Measurements from ENCODE around the gene RNLS.
"Not testable (repeated sequence)": the region's sequence is repeated elsewhere in the genome, so short reads cannot be mapped to it uniquely, and the experiment has no call there.

RNLS gene

DNA sequence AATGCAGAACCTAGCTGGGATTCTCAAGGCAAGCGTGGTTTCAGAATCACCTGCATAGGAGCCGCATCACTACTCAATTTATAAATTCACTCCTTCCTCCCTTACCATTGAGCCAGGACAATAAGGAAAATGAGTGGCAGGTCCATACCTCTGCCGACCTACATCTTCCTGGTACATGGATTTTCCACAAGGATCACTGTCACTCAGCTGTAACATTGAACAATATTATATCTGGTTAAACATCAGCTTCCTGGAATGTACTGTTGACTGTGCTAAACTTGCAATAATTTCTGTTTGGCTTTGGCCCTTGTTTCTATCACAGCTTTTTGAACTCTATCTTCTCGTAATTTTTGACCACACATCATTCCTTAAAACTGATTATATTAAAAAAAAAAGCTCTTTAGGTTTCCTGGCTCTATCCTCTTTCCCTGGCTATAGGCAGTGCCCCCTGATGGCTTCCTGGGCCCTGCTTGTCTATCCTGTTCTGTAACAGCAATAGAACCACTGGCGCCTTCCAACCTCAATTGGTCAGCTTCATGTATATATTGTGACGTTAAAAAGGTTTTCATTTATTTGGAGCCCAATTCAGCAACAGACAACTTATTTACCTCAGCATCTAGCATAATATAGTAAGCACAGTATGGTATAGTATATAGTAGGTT is 59.2 kb downstream of the RNLS start:
- DNase-seq (ENCODE audit: low spot score): no peak

DNA sequence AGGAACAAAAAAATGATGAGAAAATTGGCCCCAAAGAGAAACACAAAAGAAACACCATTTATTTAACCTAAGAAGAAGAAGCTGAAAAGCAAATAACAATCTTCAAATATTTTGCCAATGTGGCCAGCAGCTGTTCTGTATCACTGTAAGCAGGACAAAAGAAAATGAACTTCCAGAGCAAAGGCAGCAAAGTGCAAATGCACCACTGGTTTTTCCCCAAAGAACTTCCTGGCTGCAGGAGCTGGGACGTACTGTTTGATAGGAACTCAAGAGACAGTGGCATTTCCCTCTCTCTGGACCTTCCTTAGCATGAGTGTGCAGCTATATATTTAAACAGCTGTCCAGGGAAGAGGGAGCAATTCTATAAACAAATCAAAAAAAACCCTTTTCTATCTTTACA is 60.4 kb downstream of the RNLS start:
- DNase-seq (ENCODE audit: low spot score): no peak

DNA sequence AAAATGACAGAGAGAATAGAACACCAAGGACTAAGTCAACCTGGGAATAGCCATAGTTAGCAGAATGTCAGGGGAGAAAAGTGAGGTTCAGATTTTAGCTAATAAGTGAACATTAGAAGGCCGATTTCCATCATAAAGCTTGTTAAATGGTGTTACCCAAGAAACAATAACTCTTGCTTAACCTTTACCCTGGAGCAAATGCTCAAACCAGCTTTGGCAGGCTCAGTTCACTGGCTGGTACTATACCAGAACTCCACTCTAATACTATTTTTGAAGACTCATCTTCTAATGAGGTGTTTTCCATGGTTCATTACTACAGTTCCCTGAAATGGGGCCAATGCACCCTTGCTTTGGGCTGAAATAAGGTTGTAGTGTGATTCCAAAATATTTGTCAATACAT is 61.3 kb downstream of the RNLS start:
- no peak for DNase-seq (ENCODE audit: low spot score)

DNA sequence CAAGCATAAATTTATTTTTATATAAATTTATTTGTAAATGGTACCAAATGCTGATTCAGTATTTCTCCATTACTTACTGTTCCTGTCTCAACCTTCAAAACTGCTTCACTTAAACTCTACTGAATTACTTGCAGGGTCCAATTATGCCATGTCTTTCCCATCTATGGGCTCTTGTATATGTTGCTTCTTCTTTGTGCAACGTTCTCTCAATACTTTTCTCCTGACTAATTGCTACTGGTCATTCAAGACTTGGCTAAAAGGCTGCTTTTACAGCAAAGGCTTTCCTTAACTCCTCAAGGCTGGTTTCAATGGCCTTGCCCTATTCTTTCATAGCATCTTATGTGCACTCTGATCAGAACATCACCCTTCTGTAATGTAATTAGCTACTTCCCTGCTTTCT is 67.9 kb downstream of the RNLS start:
- DNase-seq (ENCODE audit: low spot score): no peak

DNA sequence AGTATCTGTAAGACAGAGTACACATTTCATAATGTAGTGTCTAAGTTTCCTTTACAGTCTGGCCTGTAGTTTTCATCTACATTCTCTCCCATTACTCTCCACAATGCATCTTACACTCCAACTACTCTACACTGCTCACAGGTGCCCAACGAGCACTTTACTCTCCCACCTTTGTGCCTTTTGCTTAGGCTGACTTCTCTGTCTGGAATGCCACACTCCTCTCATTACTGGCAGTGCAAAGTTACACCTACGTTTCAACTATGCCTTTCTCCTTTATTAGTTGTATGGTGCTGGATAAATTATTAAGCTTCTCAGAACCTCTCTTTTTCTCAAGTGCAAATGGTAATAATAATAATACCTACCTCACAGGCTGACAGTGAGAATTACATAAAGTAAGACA is 70.5 kb downstream of the RNLS start:
- DNase-seq (ENCODE audit: low spot score): no peak

DNA sequence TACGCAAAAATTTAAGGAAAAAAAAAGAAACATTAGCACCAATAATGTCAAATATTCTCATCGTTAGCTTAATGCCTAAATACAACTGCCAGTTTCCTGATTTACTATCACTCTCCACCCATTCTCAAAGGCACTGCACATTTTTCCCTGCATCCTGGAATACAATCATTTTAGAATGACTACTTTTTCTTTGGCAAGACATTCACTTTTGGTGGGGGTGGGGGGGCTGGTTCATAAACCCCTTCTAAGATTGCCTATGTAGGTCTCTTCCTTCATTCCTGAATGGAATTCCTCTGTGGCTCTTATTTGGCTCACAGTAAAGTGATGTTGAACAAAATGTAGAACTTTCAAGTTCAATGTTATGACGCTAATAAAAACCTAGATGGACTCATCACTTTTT is 74.3 kb downstream of the RNLS start:
- no peak for DNase-seq (ENCODE audit: low spot score)

DNA sequence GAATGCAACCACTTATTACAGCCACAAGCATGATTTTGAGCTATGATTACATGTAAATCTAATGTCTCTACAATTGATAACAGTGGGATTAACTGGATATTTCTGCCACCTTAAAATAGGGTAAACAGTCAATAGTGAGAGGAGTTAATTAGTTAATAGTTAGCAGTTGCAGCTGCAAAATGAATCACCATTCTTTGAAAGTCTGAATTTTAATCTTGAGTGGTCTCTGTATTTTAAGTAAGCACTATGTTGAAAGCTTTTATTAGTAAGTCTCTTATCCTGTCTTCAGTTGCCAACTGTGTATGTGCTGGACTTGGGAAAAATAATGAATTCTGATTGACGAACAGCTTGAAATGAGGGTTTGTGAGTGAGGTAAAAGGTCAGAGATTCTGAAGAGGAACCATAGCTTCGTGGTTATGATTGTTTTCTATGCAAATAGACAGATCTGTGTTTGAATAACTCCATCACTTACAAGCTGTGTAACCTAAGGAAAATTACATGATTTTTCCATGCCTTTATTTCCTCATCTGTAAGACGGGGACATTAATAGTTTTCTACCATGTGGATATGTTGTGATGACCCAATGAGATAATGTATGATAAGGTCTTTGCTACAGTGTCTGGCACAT is 75.2 kb downstream of the RNLS start:
- DNase-seq (ENCODE audit: low spot score): no peak

DNA sequence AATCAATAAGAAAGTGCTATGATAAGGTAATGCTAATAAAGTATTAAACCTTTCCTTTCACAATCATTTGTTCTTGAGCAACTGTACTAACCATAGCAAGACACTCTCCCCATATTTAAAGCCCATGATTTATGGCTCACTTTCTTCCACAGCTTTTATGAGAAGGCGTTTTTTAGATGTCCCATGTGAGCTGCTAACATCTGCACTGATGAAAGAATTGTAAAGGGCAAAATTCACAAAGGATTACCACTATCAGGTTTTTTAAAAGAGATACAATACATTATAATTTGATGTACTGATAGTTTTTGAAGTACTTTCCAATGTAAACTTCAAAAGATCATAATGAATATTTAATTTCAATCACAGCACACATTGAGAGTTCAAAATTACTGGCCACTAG is 75.7 kb downstream of the RNLS start:
- DNase-seq (ENCODE audit: low spot score): no peak

DNA sequence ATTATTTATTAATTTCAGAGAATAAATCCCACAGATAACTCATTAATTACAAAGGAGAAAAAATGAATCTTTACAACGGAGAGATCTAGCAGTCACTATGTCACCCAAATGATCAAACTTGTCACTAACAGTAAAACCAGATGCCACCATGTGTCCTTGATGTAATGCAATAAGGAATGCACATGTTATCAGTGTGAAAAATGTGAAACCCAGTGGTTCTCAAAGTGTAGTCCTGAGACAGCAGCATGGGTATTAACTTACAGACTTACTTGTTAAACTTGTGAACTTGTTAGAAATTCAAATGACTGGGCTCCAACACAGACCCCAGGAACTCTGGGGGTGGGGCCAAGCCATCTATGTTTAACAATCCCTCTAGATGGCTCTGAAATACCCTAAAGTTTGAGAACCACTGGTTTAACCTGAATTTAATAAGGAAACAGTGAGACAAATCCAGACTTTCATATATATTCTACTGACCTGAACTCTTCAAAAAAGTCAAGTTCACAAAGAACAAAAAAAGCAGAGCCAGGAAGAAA is 77.4 kb downstream of the RNLS start:
- no peak for DNase-seq (ENCODE audit: low spot score)

DNA sequence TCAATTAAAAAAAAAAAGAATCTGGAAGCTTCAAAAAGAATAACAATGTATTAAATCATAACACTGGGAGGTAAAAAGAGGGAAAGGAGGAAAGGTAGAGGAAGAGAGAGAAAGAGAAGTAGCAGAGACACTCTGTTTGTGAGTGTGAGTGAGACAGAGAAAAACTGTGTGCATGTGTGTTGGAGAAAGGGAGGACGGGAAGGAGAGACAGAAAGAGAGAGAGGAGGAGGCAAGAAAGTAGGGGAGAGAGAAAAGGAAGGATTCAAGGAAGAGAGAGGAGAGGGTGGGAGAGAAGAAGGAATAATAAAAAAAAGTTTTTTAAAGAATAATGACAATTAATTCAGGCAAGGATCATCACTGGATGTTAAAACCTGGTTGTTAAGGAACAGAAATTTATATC is 77.9 kb downstream of the RNLS start:
- DNase-seq (ENCODE audit: low spot score): no peak

DNA sequence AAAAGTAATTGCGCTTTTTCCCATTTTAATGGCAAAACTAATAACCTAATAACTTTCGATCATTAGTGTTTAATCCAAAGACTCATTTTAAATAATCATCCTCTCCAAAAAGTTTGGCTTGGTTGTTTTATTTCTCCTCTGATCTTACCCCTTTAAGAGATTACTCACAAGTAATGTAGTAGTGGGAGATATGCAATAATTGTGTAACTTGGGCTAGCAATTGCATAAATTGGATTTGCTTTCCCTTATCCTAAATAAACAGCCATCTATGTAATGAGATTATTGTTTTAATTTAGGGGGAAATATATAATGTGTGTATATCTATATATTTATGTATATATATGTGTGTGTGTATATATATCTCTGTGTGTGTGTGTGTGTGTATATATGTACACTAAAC is 82.5 kb downstream of the RNLS start:
- DNase-seq (ENCODE audit: low spot score): no peak

DNA sequence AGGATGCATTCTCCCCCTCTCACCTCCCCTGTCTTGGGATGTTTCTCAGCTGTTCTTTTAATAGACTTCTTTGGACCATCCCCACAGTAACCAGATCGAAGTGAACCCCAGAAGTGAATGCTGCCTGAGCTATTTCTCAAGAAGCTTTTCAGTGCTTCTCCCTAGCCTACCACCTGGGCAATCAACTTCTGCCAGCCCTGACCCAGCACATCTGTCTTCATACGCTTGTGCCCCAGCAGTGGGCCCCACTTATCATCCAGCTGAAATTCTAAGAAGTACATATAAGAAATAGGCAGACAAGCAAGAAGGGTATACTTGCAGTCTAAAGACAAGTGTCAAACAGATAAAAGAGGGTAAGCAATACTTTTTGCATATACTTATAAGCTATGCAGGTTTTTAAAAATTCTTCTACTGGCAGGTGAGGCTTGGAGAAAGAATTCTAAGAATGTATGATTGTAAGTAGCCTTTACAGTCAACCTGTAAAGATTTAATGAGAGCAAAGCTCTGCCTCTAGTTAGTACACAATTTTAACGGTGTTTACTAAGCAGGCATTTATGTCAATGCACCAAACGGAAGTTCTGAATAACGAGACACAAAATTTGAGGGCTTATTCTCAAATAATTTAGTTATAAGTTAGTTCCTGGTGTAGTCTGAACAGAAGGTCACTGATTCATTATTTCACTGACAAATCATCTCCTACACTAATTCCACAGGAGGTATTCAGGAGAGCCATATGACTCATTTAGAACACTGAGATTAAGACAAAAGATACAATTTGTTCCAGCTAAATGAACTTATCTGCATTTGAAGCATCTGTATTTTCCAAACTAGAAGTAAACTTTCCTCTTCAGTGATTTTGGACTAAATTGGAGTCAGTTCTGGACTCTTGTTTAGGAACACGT is 83.3 kb downstream of the RNLS start:
- DNase-seq (ENCODE audit: low spot score): no peak

DNA sequence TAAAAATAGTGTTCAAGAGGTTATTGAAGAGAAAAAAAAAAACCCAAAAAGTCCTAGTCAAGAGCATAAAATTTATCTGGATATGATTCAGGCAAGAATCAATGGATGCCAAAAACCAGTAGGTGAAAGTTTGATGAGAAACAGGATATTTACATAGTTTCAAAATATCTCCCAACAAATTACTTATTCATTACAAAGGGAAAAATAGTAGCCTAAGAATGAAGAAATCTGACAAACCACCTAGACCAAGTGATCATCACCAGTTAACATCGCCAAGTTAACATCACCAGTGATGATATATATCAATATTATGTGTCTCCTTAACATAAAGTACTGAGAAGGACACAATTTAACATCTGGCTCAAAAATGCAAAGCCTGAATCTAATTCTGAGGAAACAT is 85.2 kb downstream of the RNLS start:
- no peak for DNase-seq (ENCODE audit: low spot score)

DNA sequence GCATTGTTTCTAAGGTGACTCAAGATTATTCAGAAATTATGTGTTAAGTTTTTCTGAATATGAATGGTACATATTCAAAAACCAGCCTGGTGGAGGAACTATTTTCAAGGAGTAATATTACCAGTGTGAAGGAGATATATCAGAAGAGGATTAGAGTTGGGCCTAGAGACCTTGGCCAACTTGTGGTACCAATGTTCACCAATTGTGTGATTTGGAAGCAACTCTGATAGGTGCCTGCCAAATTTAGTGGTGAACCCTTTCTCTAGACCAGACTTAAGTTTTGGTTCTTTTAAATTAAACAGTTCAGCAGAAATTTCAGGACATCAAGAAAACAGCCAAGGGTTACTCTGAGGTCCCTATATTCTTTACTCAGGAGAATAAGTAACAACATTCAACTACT is 88.6 kb downstream of the RNLS start:
- DNase-seq (ENCODE audit: low spot score): no peak

DNA sequence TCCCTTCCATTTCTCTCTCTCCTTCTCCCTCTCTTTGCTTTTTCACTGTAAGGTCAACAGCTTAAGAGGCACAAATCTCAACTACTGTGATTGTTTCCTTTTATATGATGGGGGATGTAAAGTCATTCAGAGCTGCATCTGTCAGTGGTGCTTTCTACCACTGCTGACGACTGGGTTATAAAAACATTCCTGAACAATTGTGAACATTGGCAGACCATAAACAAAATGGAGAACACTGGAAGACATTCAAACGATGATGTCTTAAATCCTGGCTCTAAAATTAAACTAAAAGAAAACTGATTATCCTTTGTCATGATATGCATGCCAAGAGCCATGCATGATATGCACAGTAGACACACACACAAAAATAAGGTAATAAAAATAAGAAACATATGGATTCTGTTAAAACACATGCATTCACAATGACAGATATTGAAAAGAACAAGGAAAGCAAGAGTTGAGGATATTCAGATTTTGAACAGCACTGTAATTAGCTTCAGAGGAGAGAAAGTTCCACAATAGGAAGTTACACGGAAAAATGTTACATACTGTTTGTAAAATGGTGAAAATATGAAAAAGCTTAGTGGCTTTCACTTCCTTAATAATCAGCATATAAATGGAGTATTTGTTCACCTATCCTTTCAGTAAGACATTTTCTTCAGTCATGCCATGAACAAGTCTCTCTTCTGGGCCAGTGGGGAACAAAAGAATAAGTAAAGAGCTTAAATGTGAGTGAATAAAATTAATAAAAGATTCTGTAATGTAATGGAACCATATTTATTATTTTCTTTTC is 89.2 kb downstream of the RNLS start:
- no peak for DNase-seq (ENCODE audit: low spot score)

DNA sequence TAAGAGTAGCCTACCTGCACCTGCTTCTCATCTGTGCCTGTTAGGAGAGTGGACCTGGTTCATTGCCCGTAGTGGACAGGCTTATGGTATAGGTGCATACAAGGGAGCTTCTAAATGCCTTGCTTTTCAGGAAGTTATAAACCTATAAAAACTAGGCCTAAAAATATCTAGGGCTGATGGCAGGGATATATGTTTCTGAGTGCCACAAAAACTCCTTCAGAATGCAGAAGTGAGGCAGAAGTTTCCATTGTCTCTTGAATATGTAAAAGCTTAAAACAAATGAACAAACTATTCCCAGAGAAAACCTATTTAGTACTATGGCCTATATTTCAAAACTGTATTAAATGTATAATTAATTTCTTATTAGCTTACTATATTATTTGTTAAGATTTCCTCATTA is 91.8 kb downstream of the RNLS start:
- DNase-seq (ENCODE audit: low spot score): no peak

DNA sequence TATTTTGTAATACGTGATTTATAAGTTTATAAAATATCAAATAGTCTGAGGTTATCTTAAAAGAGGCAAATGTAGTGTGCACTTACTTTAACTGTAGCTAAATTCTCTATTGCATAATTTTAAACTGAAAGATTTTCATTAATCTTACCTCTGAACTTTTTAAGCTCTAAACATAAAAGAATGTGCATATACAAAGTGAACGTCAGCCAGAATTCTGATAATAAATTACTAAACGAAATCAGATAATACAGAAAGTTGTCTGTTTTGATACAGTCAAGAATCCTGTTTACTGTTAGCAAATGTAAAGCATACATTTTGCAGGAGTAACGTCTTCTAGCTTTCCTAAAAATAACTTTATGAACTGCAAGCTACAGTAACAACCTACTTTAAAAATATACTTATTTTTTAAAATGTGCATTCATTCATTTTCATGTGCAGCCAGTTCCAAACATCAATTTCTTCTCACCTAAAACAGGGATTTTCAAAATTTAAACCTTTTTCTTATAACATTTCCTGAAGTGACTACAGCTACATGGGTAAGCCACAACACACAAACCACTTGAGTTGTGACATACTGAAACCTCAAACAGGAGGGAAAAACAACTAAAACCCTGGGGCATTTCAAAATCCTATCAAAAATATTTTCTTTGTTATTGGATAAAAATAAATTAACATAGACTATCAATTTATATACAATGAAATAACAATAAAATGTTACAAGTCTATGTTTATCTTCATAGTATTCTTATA is 92.7 kb downstream of the RNLS start:
- no peak for DNase-seq (ENCODE audit: low spot score)

DNA sequence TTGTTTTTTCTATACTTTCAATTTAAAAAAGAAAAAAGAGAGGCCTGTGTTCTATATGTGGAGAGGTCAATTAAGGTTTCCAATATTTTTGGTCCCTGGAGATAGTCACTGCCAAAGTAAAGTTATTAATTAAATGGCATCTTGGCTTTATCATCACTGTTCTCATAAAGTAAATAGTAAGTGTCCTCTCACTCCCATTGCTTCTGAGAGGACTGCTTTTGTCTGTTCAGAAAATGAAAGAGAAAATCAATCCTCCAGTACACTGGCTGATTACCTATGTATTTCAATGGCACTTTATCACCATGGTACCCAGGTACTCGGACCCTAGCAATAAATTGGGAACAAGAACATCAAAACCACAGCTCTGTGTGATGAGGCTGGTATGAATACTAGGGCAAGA is 94.0 kb downstream of the RNLS start:
- no peak for DNase-seq (ENCODE audit: low spot score)

DNA sequence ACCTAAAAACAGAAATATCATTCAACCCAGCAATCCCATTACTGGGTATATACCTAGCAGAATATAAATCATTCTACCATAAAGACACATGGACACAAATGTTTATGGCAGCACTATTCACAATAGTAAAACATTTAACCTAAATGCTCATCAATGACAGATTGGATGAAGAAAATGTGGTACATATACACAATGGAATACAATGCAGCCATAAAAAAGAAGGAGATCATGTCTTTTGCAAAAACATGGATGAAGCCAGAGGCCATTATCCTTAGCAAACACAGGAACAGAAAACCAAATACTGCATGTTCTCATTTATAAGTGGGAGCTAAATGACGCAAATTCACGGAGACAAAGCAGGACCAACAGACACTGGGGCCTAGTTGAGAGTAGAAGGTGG is 96.3 kb downstream of the RNLS start:
- DNase-seq (ENCODE audit: low spot score): not testable (repeated sequence)

DNA sequence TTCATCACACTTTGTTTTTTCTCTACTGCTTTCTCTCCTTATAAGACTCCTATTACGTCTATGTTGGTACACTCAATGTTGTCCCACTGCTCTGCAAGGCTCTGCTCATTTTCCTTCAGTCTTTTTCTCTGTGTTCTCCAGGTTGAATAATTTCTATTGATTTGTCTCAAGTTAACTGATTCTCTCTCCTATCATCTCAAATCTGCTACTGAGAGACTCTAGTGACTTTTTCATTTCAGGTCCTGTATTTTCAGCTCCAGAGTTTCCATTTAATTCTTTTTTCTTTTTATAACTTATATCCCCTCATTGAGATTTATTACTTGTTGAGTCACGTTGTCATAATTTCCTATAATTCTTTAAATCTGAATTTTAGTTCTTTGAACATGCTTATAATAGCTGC is 100.9 kb downstream of the RNLS start:
- no peak for DNase-seq (ENCODE audit: low spot score)

DNA sequence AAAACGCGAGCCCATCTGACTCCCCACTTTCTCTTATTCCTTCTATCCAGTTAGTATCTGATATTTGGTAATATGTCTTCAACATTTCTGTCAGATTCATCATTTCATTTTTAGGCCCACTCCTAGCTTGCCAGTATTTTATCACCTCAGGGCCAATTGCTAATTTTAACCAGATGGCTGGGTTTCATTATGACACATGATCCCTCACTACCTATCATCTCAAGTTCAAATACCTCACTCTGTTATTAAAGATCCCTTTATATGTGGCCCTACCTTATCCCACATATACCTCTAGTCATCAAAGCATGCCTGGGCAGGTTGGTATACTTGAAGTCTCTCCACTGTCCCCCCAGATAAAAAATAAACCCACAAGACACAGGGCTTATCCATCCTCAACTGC is 104.9 kb downstream of the RNLS start:
- no peak for DNase-seq (ENCODE audit: low spot score)

All from CD4-positive, alpha-beta T cell treated with Interleukin-6 at 100 ng/mL for 8 hours (primary cell).